GM23338 (cell line): ENCODE results near the gene STK39. TPM values are rescaled to one million over a fixed set of nuclear protein-coding genes. Genes with fewer than 3 reads are reported as not detected.

Experiments
- ATAC-seq: fragments of 200-7000 bp; cut with Tn5 transposase; 3 replicates; pipeline ENCODE4 v1.9.1; 2020
- DNase-seq: peaks from one replicate; pipeline ENCODE4 v3.0.0-alpha.2; 2015; ENCODE audit warnings: low spot score
- H2AFZ ChIP-seq: fragments of 200-600 bp; sonication (generic); 2 replicates; pipeline ENCODE4 v1.8.0; 2016; ENCODE audit warnings: antibody characterized with exemption, mild to moderate bottlenecking, moderate library complexity
- H3F3A ChIP-seq: fragments of 200-600 bp; sonication (generic); replicated peaks from 2 replicates; pipeline ENCODE4 v1.8.0; 2017; ENCODE audit warnings: antibody characterized with exemption, mixed run types, low read depth
- H3K27ac ChIP-seq: fragments of 200-600 bp; sonication (generic); 2 replicates; pipeline ENCODE4 v1.6.1; 2016; ENCODE audit warnings: low read depth
- H3K27me3 ChIP-seq: fragments of 200-600 bp; sonication (generic); 2 replicates; pipeline ENCODE4 v1.8.0; 2016; ENCODE audit warnings: mild to moderate bottlenecking, mixed run types, moderate library complexity; ENCODE audit not compliant: insufficient read depth
- H3K36me3 ChIP-seq: fragments of 200-600 bp; sonication (generic); 2 replicates; pipeline ENCODE4 v1.8.0; 2016; ENCODE audit warnings: mild to moderate bottlenecking; ENCODE audit not compliant: insufficient read depth
- H3K4me1 ChIP-seq: fragments of 200-600 bp; sonication (generic); 2 replicates; pipeline ENCODE4 v1.8.0; 2016; ENCODE audit warnings: mild to moderate bottlenecking, moderate library complexity; ENCODE audit not compliant: insufficient read depth
- H3K4me2 ChIP-seq: fragments of 200-600 bp; sonication (generic); 2 replicates; pipeline ENCODE4 v1.7.1; 2017; ENCODE audit warnings: mixed run types
- H3K4me3 ChIP-seq: fragments of 200-600 bp; sonication (generic); 2 replicates; pipeline ENCODE4 v1.6.1; 2016; ENCODE audit warnings: mixed run types
- H3K79me2 ChIP-seq: fragments of 200-600 bp; sonication (generic); replicated peaks from 2 replicates; pipeline ENCODE4 v1.8.0; 2017; ENCODE audit warnings: mild to moderate bottlenecking; ENCODE audit not compliant: insufficient read depth
- H3K9me2 ChIP-seq: fragments of 200-600 bp; sonication (generic); 2 replicates; pipeline ENCODE4 v1.8.0; 2017; ENCODE audit not compliant: insufficient read depth
- H4K20me1 ChIP-seq: fragments of 200-600 bp; sonication (generic); replicated peaks from 2 replicates; pipeline ENCODE4 v1.8.0; 2017; ENCODE audit warnings: mild to moderate bottlenecking; ENCODE audit not compliant: insufficient read depth
- H3K27ac Mint-ChIP-seq: 2 replicates; pipeline ENCODE4 v1.8.0; 2020; ENCODE audit warnings: inconsistent platforms, mild to moderate bottlenecking, moderate library complexity, mixed read lengths
- H3K27me3 Mint-ChIP-seq: 3 replicates; pipeline ENCODE4 v1.8.0; 2022; ENCODE audit warnings: low read depth, mild to moderate bottlenecking, moderate library complexity, mixed read lengths, inconsistent platforms; ENCODE audit not compliant: insufficient read depth, poor library complexity
- H3K36me3 Mint-ChIP-seq: 3 replicates; pipeline ENCODE4 v1.8.0; 2021; ENCODE audit warnings: low read depth, mild to moderate bottlenecking, inconsistent platforms, moderate library complexity, mixed read lengths
- H3K4me1 Mint-ChIP-seq: 3 replicates; pipeline ENCODE4 v1.8.0; 2020; ENCODE audit warnings: mild to moderate bottlenecking, inconsistent platforms, mixed read lengths
- H3K4me3 Mint-ChIP-seq: 3 replicates; pipeline ENCODE4 v1.8.0; 2021; ENCODE audit warnings: moderate library complexity, mild to moderate bottlenecking, inconsistent platforms, mixed read lengths
- H3K9me3 Mint-ChIP-seq: 3 replicates; pipeline ENCODE4 v1.8.0; 2020; ENCODE audit warnings: moderate library complexity, mild to moderate bottlenecking, inconsistent platforms, mixed read lengths
- CREB1 ChIP-seq: fragments of 250-450 bp; sonication (Bioruptor Pico); IDR thresholded peaks from 2 replicates; pipeline ENCODE4 v1.5.0; 2020; ENCODE audit warnings: low read depth, mild to moderate bottlenecking, moderate library complexity
- CTCF ChIP-seq, 2 experiments: fragments of 200-600 bp in 1 of 2; sonication (generic) in 1 of 2; conservative IDR thresholded peaks; 2 replicates each; pipeline versions ENCODE4 v1.5.1 to v1.6.1; 2016 to 2017; ENCODE audit warnings: antibody characterized with exemption in 2 of 2, low read depth in 2 of 2, mild to moderate bottlenecking in 2 of 2, moderate library complexity in 1 of 2
- EZH2 ChIP-seq: fragments of 200-600 bp; sonication (generic); IDR thresholded peaks from one replicate; pipeline ENCODE4 v1.8.0; 2017; ENCODE audit warnings: antibody characterized with exemption, mild to moderate bottlenecking, low read depth; ENCODE audit not compliant: unreplicated experiment
- EZH2phosphoT487 ChIP-seq: fragments of 200-600 bp; sonication (generic); IDR thresholded peaks from one replicate; pipeline ENCODE4 v1.8.1; 2018; ENCODE audit warnings: antibody characterized with exemption; ENCODE audit not compliant: unreplicated experiment
- JUNB ChIP-seq: IDR thresholded peaks from one replicate; pipeline ENCODE4 v1.6.1; 2016; ENCODE audit warnings: antibody characterized with exemption; ENCODE audit not compliant: unreplicated experiment
- NANOG ChIP-seq: IDR thresholded peaks from 2 replicates; pipeline ENCODE4 v1.6.1; 2016; ENCODE audit warnings: antibody characterized with exemption, borderline replicate concordance
- POLR2AphosphoS5 ChIP-seq: IDR thresholded peaks from 2 replicates; pipeline ENCODE4 v1.6.1; 2016; ENCODE audit warnings: antibody characterized with exemption, low read depth
- REST ChIP-seq: IDR thresholded peaks from one replicate; pipeline ENCODE4 v1.6.1; 2018; ENCODE audit warnings: antibody characterized with exemption; ENCODE audit not compliant: unreplicated experiment
- STAT1 ChIP-seq: IDR thresholded peaks from one replicate; pipeline ENCODE4 v1.6.1; 2016; ENCODE audit warnings: antibody characterized with exemption; ENCODE audit not compliant: unreplicated experiment
- ZNF114 ChIP-seq: fragments of 250-450 bp; sonication (Bioruptor Pico); IDR thresholded peaks from 2 replicates; pipeline ENCODE4 v1.5.0; 2020; ENCODE audit warnings: mild to moderate bottlenecking, moderate library complexity
- ZNF331 ChIP-seq: fragments of 250-450 bp; sonication (Bioruptor Pico); IDR thresholded peaks from 2 replicates; pipeline ENCODE4 v1.5.0; 2020; ENCODE audit warnings: low read depth, mild to moderate bottlenecking, moderate library complexity
- polyA plus RNA-seq: library from polyadenylated mRNA; unstranded; fragments of >200 nt; fragmentation: Nextera tagmentation; extraction: Ambion mirVana; gene quantifications from 2 replicates; pipeline ENCODE4 v1.2.1, GENCODE V29; 2016
- total RNA-seq: library from RNA; depleted of rRNA; stranded (reverse); fragments of >200 nt; shearing (Covaris generic); gene quantifications from 2 replicates; pipeline ENCODE4 v1.2.3, GENCODE V29; 2014
- TF ChIP-seq, protein P1 (sequence below): IDR thresholded peaks from 2 replicates; pipeline ENCODE4 v1.6.1; 2016; ENCODE audit warnings: antibody characterized with exemption
- TF ChIP-seq, protein P2 (sequence below): fragments of 250-450 bp; sonication (Bioruptor Pico); IDR thresholded peaks from 2 replicates; pipeline ENCODE4 v1.5.0; 2020; ENCODE audit warnings: mild to moderate bottlenecking, moderate library complexity

Gene STK39
- total and polyA plus RNA-seq, 2 experiments from 2014 or later = 9.5 to 16.9 TPM

- Histone ChIP-seq H3K27me3 (no peaks in the 10 kb centered on the region), H3K4me3 (no peak overlapping the region), H3K4me2 (no peak overlapping the region), H3K4me1 (no peaks in the 10 kb centered on the region), H3F3A (no peaks in the 10 kb centered on the region), H3K79me2 (no peaks in the 10 kb centered on the region), H3K27ac (no peak overlapping the region), H2AFZ (no peak overlapping the region), H4K20me1 (no peaks in the 10 kb centered on the region), H3K9me2 (peaks cover 14% of the 10 kb centered on the region; the same call in 1 of the 2 replicates), H3K36me3 (no peaks in the 10 kb centered on the region)
- Mint-ChIP-seq H3K36me3 (no peaks in the 10 kb centered on the region), H3K4me1 (no peaks in the 10 kb centered on the region), H3K27ac (no peak overlapping the region), H3K27me3 (peaks cover 3% of the 10 kb centered on the region), H3K9me3 (peaks cover 7% of the 10 kb centered on the region; the same call in 2 of the 3 replicates), H3K4me3 (no peak overlapping the region)
- ATAC-seq (no peak), DNase-seq (no peak)
- TF ChIP-seq JUNB (no peak), CREB1 (CRISPR knock-in tag) (no peak), REST (no peak), POLR2AphosphoS5 (no peak), EZH2 (no peak), STAT1 (no peak), ZNF114 (CRISPR knock-in tag) (no peak), NANOG (no peak), ZNF331 (CRISPR knock-in tag) (no peak), CTCF (conservative IDR thresholded peaks at IDR 0.05; ENCODE audit: low read depth in 2 of 2) (no peak), EZH2phosphoT487 (no peak)
- TF ChIP-seq, protein P1, sequence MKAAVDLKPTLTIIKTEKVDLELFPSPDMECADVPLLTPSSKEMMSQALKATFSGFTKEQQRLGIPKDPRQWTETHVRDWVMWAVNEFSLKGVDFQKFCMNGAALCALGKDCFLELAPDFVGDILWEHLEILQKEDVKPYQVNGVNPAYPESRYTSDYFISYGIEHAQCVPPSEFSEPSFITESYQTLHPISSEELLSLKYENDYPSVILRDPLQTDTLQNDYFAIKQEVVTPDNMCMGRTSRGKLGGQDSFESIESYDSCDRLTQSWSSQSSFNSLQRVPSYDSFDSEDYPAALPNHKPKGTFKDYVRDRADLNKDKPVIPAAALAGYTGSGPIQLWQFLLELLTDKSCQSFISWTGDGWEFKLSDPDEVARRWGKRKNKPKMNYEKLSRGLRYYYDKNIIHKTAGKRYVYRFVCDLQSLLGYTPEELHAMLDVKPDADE = no peak
- TF ChIP-seq, protein P2, sequence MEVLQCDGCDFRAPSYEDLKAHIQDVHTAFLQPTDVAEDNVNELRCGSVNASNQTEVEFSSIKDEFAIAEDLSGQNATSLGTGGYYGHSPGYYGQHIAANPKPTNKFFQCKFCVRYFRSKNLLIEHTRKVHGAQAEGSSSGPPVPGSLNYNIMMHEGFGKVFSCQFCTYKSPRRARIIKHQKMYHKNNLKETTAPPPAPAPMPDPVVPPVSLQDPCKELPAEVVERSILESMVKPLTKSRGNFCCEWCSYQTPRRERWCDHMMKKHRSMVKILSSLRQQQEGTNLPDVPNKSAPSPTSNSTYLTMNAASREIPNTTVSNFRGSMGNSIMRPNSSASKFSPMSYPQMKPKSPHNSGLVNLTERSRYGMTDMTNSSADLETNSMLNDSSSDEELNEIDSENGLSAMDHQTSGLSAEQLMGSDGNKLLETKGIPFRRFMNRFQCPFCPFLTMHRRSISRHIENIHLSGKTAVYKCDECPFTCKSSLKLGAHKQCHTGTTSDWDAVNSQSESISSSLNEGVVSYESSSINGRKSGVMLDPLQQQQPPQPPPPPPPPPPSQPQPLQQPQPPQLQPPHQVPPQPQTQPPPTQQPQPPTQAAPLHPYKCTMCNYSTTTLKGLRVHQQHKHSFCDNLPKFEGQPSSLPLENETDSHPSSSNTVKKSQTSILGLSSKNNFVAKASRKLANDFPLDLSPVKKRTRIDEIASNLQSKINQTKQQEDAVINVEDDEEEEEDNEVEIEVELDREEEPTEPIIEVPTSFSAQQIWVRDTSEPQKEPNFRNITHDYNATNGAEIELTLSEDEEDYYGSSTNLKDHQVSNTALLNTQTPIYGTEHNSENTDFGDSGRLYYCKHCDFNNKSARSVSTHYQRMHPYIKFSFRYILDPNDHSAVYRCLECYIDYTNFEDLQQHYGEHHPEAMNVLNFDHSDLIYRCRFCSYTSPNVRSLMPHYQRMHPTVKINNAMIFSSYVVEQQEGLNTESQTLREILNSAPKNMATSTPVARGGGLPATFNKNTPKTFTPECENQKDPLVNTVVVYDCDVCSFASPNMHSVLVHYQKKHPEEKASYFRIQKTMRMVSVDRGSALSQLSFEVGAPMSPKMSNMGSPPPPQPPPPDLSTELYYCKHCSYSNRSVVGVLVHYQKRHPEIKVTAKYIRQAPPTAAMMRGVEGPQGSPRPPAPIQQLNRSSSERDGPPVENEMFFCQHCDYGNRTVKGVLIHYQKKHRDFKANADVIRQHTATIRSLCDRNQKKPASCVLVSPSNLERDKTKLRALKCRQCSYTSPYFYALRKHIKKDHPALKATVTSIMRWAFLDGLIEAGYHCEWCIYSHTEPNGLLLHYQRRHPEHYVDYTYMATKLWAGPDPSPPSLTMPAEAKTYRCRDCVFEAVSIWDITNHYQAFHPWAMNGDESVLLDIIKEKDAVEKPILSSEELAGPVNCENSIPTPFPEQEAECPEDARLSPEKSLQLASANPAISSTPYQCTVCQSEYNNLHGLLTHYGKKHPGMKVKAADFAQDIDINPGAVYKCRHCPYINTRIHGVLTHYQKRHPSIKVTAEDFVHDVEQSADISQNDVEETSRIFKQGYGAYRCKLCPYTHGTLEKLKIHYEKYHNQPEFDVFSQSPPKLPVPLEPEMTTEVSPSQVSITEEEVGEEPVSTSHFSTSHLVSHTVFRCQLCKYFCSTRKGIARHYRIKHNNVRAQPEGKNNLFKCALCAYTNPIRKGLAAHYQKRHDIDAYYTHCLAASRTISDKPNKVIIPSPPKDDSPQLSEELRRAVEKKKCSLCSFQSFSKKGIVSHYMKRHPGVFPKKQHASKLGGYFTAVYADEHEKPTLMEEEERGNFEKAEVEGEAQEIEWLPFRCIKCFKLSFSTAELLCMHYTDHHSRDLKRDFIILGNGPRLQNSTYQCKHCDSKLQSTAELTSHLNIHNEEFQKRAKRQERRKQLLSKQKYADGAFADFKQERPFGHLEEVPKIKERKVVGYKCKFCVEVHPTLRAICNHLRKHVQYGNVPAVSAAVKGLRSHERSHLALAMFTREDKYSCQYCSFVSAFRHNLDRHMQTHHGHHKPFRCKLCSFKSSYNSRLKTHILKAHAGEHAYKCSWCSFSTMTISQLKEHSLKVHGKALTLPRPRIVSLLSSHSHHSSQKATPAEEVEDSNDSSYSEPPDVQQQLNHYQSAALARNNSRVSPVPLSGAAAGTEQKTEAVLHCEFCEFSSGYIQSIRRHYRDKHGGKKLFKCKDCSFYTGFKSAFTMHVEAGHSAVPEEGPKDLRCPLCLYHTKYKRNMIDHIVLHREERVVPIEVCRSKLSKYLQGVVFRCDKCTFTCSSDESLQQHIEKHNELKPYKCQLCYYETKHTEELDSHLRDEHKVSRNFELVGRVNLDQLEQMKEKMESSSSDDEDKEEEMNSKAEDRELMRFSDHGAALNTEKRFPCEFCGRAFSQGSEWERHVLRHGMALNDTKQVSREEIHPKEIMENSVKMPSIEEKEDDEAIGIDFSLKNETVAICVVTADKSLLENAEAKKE (CRISPR knock-in tag) = no peak
Observed at GRCh38 chr2:167935803-167936110, 311.6 kb downstream of the STK39 start.
